ENCODE data around the gene SPATA33. TPM values are rescaled to one million over a fixed set of nuclear protein-coding genes. Genes with fewer than 3 reads are reported as not detected.

The SPATA33 gene
- total RNA-seq, 1 experiment from 2014 or later = 12.0 TPM

- TF ChIP-seq ARID4B (CRISPR knock-in tag; IDR thresholded peaks at IDR 0.05; ENCODE audit: borderline replicate concordance) (no peak), TEAD4 (CRISPR knock-in tag; IDR thresholded peaks at IDR 0.05) (no peak)
Measured at GRCh38 chr16:89716493-89716892, 58.9 kb downstream of the SPATA33 start (continued).

- H3K27ac Mint-ChIP-seq = no peak overlapping the region
- ATAC-seq = no peak
- H3K4me3 Mint-ChIP-seq = no peak overlapping the region
- H3K9me3 Mint-ChIP-seq = no peaks in the 10 kb centered on the region
- TF ChIP-seq GRHL2 (CRISPR knock-in tag; IDR thresholded peaks at IDR 0.05; ENCODE audit: insufficient replicate concordance, severe bottlenecking) = no peak
- TF ChIP-seq SMAD4 (CRISPR knock-in tag; IDR thresholded peaks at IDR 0.05) = no peak
- no peak for TF ChIP-seq NR3C1 (CRISPR knock-in tag; conservative IDR thresholded peaks at IDR 0.05; ENCODE audit: low read depth)
- no peak for TF ChIP-seq CREM (CRISPR knock-in tag; IDR thresholded peaks at IDR 0.05)
- TF ChIP-seq CTCF (IDR thresholded peaks at IDR 0.05) = no peak
- peaks cover 8% of the 10 kb centered on the region for H3K4me1 Mint-ChIP-seq
- peaks cover 53% of the 10 kb centered on the region for H3K27me3 Mint-ChIP-seq (ENCODE audit: low read depth)
- ChIA-PET POLR2A (interaction anchor here (1.1 kb wide), 1 partner anchor 11 kb away, joined by 3 read pairs; no protein-coding TSS in a partner anchor), CTCF (interaction anchor here (1.4 kb wide), 1 partner anchor 11 kb away, joined by 6 read pairs; no protein-coding TSS in a partner anchor)
- DNase-seq (ENCODE audit: low spot score) = no peak
- peaks cover 24% of the 10 kb centered on the region for H3K36me3 Mint-ChIP-seq
Measured at GRCh38 chr16:89716916-89717687, 59.5 kb downstream of the SPATA33 start.

GRCh38 chr16:89717688-89718505 is 60.3 kb downstream of the SPATA33 start:
- H3K27ac Mint-ChIP-seq = peak overlapping the region; percentile 27; the same call in 1 of the 2 replicates
- POLR2A ChIA-PET = interaction anchor here (1.1 kb wide), 1 partner anchor 12 kb away, joined by 3 read pairs; no protein-coding TSS in a partner anchor
- TF ChIP-seq SMAD4 (CRISPR knock-in tag; IDR thresholded peaks at IDR 0.05) = no peak
- TF ChIP-seq SOX15 (CRISPR knock-in tag; IDR thresholded peaks at IDR 0.05) = no peak
- TF ChIP-seq CREB1 (CRISPR knock-in tag; IDR thresholded peaks at IDR 0.05) = no peak
- TF ChIP-seq E2F5 (CRISPR knock-in tag; IDR thresholded peaks at IDR 0.05) = no peak
- no peak for TF ChIP-seq USF1 (CRISPR knock-in tag; IDR thresholded peaks at IDR 0.05)
- TF ChIP-seq ATF2 (CRISPR knock-in tag; IDR thresholded peaks at IDR 0.05; ENCODE audit: borderline replicate concordance, low read depth) = no peak
- no peak for TF ChIP-seq ATF6 (CRISPR knock-in tag; IDR thresholded peaks at IDR 0.05)
- no peak for TF ChIP-seq TCF7 (CRISPR knock-in tag; IDR thresholded peaks at IDR 0.05; ENCODE audit: low read depth)
- no peak for TF ChIP-seq ZNF423 (CRISPR knock-in tag; IDR thresholded peaks at IDR 0.05)
- TF ChIP-seq ZNF396 (CRISPR knock-in tag; IDR thresholded peaks at IDR 0.05; ENCODE audit: borderline replicate concordance) = no peak
- no peak for TF ChIP-seq ZSCAN18 (CRISPR knock-in tag; IDR thresholded peaks at IDR 0.05)

More at GRCh38 chr16:89717688-89718505, 60.3 kb downstream of the SPATA33 start:
- peaks cover 60% of the 10 kb centered on the region for H3K27me3 Mint-ChIP-seq (ENCODE audit: low read depth)
- H3K9me3 Mint-ChIP-seq = no peaks in the 10 kb centered on the region
- no peak for DNase-seq (ENCODE audit: low spot score)
- ATAC-seq = no peak
- no peak overlapping the region for H3K4me3 Mint-ChIP-seq
- H3K36me3 Mint-ChIP-seq = peaks cover 27% of the 10 kb centered on the region
- H3K4me1 Mint-ChIP-seq = peaks cover 14% of the 10 kb centered on the region
- CTCF ChIA-PET = no interaction called here

All from WTC11 (cell line).